Ectodermal cell (in vitro differentiated cells): Measurements from ENCODE around the gene FCN3.

Experiments
- H3K27ac ChIP-seq: 2 replicates; pipeline ENCODE4 v1.7.0; 2013; ENCODE audit warnings: mild to moderate bottlenecking, low read depth, low read length; ENCODE audit not compliant: insufficient read depth, poor library complexity, severe bottlenecking
- H3K27me3 ChIP-seq: 2 replicates; pipeline ENCODE4 v1.7.0; 2013; ENCODE audit warnings: mild to moderate bottlenecking, low read length; ENCODE audit not compliant: insufficient read depth, control insufficient read depth, poor library complexity, severe bottlenecking
- H3K36me3 ChIP-seq: one replicate; pipeline ENCODE4 v1.7.0; 2013; ENCODE audit warnings: low read length; ENCODE audit not compliant: control insufficient read depth, insufficient read depth
- H3K4me1 ChIP-seq: one replicate; pipeline ENCODE4 v1.7.0; 2013; ENCODE audit warnings: low read length; ENCODE audit not compliant: control insufficient read depth, insufficient read depth
- H3K4me3 ChIP-seq: 2 replicates; pipeline ENCODE4 v1.7.0; 2013; ENCODE audit warnings: low read depth, low read length, control low read depth; ENCODE audit not compliant: insufficient read depth
- H3K9me3 ChIP-seq: 2 replicates; pipeline ENCODE4 v1.7.0; 2013; ENCODE audit warnings: mild to moderate bottlenecking, low read length, moderate library complexity; ENCODE audit not compliant: control insufficient read depth
- WGBS, 2 experiments: methylation state at CpG; one replicate each; pipeline ENCODE4 v1.1.7; 2013; ENCODE audit warnings: missing lambda C conversion rate in 2 of 2; 5-methylcytosine and 5-hydroxymethylcytosine counted together

FCN3 gene

DNA sequence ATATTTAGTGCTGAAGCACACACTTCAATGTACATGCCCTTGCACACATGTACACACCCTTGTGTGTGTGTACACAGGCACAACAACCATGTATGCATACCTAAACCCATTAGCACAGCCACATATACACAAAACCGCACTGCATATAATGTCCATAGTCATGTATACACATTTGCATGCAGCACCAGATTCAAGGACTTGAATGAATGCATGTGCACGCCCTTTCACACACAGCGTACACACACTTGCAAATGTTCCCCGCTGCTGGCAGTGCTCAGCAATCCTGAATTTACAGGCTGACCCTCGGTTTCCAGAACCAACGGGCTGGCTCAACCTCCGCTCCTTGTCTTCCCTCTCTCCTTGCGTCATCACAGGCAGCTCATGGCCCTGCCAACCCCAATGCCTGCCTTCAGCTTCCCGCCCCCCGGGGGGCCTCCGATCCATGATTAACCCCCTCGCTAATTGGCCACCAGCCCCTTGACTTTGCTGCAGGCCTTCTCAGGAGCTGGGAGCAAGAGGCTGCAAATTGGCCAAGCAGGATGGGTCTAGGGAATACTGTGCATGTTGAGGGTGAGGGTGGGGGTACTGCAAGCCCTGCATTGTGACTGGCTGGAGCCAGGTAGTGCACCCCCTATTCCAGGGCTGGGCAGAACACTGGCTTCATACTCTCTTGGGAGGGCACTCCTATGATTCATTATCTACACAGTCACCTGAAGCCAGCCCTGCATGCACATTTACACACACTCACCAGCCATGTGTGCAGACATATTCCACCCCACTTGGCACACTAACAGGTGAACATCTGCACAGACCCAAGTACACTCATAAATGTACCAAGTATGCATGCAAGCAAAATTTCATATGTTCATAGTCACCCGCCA, 25.7 kb upstream of the FCN3 start:
- no peaks in the 10 kb centered on the region for H3K36me3 ChIP-seq
- no peak overlapping the region for H3K27ac ChIP-seq
- no peaks in the 10 kb centered on the region for H3K27me3 ChIP-seq
- peaks cover 53% of the 10 kb centered on the region for H3K4me1 ChIP-seq
- 73 to 74% methylated on average over 13 of the region's 13 CpGs for WGBS, 2 experiments
- no peaks in the 10 kb centered on the region for H3K9me3 ChIP-seq
- H3K4me3 ChIP-seq: no peak overlapping the region

DNA sequence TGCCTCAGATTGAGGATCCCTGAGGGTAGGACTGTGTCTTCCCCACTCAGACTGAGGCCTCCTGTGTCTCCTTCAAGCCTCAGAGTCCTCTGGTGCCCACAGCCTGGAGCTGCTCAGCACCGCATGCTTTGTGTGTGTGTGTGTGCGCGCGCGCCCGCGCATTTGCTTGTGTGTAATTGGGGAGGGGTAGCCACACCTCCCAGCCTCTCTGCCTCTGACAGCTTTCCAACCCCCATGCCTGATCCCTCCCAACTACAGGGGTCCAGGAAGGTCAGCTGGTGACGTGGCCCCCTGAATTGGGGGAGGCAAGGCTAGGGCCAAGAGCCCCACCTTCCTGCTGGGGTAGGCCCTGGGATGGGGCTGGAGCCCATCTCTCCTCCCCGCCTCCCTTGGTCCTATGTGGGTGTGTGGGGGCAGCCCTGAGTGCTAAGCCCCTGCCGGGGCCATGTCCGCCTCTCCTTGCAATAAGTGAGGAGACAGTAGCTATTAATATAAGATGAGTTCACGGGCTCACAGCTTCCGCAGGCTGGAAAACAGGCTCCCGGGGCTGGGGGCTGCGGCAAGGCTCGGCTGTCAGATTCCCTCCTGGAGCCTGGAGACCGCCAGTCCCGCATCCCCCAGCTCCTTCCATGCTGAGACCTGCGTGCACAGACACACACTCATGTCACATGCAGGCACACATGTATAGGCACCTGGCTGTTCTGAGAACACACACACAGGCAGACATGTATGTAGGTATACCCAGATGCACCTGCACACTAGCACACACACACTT, 24.8 kb upstream of the FCN3 start:
- WGBS, 2 experiments: 88 to 92% methylated on average over 12 to 19 of the region's 19 CpGs
- Histone ChIP-seq H3K27me3 (no peaks in the 10 kb centered on the region), H3K27ac (no peak overlapping the region), H3K9me3 (no peaks in the 10 kb centered on the region), H3K4me3 (no peak overlapping the region), H3K36me3 (no peaks in the 10 kb centered on the region), H3K4me1 (peaks cover 45% of the 10 kb centered on the region)

DNA sequence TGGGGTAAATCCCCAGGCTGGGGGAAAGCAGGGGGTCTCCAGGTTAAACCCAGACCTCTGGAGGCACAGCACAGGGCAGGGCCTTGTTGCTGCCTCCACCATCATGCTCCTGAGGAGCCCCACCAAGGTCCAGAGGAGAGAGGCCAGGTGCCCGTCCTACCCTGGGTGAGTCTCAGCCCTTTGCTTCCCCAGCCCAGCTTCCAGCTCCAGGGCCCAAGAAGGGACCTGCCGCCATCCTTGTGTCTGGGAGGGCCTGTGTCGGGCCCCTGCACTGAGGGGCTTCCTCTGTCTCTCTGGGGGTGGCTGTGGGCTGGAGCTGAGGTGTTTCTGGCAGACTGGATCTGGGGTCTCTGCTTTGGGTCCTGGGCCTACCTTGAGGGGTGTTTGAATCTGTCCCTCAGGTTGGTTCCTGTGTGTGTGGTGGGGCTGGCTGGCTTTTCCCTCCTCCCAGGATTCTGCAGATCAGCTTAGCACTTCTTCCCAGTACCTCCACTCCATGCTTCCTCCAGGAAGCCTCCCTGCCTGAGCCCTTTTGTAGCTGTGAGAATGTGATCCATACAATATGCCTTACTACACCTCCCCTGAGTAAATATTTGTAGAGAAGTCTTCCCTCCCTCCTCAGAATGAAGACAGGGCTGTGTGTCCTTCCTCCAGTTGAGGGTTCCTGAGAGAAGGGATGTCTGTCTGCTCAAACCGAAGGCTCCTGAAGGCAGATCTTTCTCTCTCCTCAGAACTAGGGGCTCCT, 24.0 kb upstream of the FCN3 start:
- Histone ChIP-seq H3K36me3 (no peaks in the 10 kb centered on the region), H3K27ac (no peak overlapping the region), H3K4me1 (peaks cover 37% of the 10 kb centered on the region), H3K27me3 (no peaks in the 10 kb centered on the region), H3K4me3 (no peak overlapping the region), H3K9me3 (no peaks in the 10 kb centered on the region)
- whole genome bisulfite sequencing, 2 experiments: 86 to 89% methylated on average over 4 of the region's 4 CpGs

DNA sequence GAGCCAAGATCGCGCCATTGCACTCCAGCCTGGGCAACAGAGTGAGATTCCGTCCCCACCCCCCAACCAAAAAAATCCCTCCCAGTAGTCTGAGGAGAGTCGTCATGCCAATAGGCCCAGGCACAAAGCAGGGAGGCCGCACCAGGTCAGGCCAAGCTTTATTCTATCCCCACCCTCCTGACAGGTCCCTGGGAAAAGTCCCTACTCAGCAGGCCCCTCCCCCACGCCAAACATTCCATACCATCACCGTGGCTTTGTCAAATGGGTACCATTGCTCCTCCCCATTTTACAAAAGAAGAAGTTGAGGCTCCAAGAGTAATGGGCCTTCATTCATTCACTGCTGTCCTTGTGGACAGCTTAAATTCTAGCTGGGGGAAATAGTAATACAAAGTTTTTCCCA, 23.1 kb upstream of the FCN3 start:
- H3K4me3 ChIP-seq: no peak overlapping the region
- WGBS, 2 experiments: 69 to 74% methylated on average over 7 of the region's 7 CpGs
- H3K27me3 ChIP-seq: no peaks in the 10 kb centered on the region
- H3K9me3 ChIP-seq: no peaks in the 10 kb centered on the region
- peaks cover 29% of the 10 kb centered on the region for H3K4me1 ChIP-seq
- H3K36me3 ChIP-seq: no peaks in the 10 kb centered on the region
- H3K27ac ChIP-seq: no peak overlapping the region

DNA sequence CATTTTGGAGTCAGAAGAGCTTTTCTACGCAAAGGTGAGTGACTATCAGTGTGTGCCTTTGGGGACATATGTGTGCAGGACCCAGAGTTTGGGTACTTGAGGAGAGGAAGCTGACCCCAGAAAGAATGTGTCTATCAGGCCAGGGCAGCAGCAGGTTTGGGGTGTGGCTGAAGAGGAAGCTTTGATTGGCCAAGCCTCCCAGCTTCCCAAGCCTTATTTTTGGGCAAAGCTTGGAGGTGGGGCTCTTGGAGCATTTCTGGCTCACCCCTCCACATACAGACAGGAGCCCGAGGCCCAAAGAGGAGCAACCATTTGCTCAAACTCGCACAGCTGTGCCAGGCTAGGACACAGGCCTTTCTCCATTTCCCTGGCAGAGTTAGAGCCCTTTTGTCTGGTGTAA, 22.5 kb upstream of the FCN3 start:
- 92 to 95% methylated on average over 3 of the region's 3 CpGs for WGBS, 2 experiments
- H3K4me1 ChIP-seq: peaks cover 22% of the 10 kb centered on the region
- H3K27ac ChIP-seq: no peak overlapping the region

DNA sequence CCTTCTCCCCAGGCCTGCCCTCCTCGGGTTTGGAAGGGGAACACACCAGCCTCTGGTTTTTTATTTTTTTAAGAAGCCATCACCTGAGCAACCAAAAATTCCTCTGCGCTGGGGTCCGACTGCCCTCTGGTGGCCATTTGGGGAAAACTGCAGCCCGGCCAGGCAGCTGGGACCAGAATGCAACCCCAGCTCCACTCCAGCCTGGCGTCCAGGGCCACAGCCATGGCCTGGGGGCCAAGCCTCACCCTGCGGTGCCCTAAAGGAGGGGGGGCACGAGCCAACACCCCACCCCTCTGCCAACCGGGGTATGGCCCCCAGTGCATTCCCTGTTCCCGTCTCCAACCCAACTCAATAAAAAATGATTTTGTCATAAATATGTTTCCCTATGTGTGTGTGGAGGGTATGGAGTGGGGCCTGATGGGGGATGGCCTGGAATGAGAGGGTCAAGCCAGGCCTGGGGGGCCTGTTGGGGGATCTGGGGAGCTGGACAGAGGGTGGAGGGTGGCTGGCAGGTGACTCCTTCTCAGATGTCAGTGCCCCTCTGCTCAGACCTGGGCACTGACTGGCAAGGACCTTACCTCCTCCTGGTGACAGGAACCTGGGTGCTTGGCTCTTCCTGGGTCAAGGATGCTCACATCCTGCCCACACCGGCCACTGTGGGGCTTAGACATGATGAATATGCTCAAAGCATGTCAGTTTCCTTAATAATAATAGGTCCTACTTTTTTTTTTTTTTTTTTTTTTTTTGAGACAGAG, 21.0 kb upstream of the FCN3 start:
- Histone ChIP-seq H3K9me3 (no peaks in the 10 kb centered on the region), H3K27me3 (no peaks in the 10 kb centered on the region), H3K27ac (no peak overlapping the region), H3K4me1 (peaks cover 28% of the 10 kb centered on the region), H3K36me3 (no peaks in the 10 kb centered on the region), H3K4me3 (no peak overlapping the region)
- WGBS, 2 experiments: 13 to 16% methylated on average over 8 to 10 of the region's 10 CpGs

More for the DNA sequence above, 22.5 kb upstream of the FCN3 start:
- Histone ChIP-seq H3K9me3 (no peaks in the 10 kb centered on the region), H3K4me3 (no peak overlapping the region), H3K27me3 (no peaks in the 10 kb centered on the region), H3K36me3 (no peaks in the 10 kb centered on the region)

DNA sequence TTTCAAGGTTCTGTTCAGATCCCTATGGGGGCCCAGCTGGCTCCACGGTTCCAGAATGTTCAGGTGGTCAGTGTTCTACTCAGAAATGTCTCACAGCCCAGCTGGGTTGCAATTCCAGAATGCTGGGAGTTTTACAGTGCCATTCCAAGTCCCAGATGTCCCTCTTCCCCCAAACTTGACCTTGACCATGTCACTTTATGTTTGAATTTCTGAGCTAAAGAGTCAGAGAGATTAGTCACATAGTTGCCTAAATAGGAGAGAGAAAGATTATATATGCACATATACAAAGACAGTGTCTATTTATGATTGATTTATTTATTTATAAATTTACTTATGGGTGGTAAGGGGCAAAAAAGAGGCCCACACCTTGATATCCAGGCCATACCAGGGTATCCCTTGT, 20.3 kb upstream of the FCN3 start:
- Histone ChIP-seq H3K4me3 (no peak overlapping the region), H3K36me3 (no peaks in the 10 kb centered on the region), H3K4me1 (peaks cover 22% of the 10 kb centered on the region), H3K27ac (no peak overlapping the region), H3K9me3 (no peaks in the 10 kb centered on the region), H3K27me3 (no peaks in the 10 kb centered on the region)
- 92 to 94% methylated on average over 1 of the region's 1 CpG for WGBS, 2 experiments

DNA sequence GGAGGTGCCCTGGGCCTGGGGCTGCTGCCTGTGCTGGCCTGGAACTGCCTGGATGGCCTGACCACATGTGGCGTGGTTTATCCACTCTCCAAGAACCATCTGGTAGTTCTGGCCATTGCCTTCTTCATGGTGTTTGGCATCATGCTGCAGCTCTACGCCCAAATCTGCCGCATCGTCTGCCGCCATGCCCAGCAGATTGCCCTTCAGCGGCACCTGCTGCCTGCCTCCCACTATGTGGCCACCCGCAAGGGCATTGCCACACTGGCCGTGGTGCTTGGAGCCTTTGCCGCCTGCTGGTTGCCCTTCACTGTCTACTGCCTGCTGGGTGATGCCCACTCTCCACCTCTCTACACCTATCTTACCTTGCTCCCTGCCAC, 19.6 kb upstream of the FCN3 start:
- Histone ChIP-seq H3K9me3 (no peaks in the 10 kb centered on the region), H3K36me3 (no peaks in the 10 kb centered on the region), H3K27ac (no peak overlapping the region), H3K4me3 (no peak overlapping the region), H3K27me3 (no peaks in the 10 kb centered on the region), H3K4me1 (peaks cover 21% of the 10 kb centered on the region)
- 96 to 98% methylated on average over 9 of the region's 9 CpGs for WGBS, 2 experiments

DNA sequence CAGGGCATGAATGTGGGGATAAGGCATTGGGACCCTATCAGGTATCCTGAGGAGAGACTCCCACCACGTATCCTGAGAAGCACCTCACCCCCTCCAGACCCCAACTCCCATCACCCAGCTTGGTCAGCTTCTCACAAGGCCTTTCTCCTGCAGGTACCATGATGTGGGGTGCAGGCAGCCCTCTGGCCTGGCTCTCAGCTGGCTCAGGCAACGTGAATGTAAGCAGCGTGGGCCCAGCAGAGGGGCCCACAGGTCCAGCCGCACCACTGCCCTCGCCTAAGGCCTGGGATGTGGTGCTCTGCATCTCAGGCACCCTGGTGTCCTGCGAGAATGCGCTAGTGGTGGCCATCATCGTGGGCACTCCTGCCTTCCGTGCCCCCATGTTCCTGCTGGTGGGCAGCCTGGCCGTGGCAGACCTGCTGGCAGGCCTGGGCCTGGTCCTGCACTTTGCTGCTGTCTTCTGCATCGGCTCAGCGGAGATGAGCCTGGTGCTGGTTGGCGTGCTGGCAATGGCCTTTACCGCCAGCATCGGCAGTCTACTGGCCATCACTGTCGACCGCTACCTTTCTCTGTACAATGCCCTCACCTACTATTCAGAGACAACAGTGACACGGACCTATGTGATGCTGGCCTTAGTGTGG, 19.1 kb upstream of the FCN3 start:
- H3K4me1 ChIP-seq: peaks cover 16% of the 10 kb centered on the region
- no peaks in the 10 kb centered on the region for H3K36me3 ChIP-seq
- H3K9me3 ChIP-seq: no peaks in the 10 kb centered on the region
- no peaks in the 10 kb centered on the region for H3K27me3 ChIP-seq
- no peak overlapping the region for H3K27ac ChIP-seq
- no peak overlapping the region for H3K4me3 ChIP-seq
- 94 to 95% methylated on average over 18 of the region's 18 CpGs for WGBS, 2 experiments
